Right lobe of liver (tissue), 4 donors: ENCODE measurements around the gene ZMYND10.

Experiments
- CTCF ChIP-seq, 4 donors: fragments of 200-600 bp in 3 of 4; fragments of 450-650 bp in 1 of 4; IDR thresholded peaks; one replicate each; pipeline versions ENCODE4 v1.5.1 to v1.8.0; 2016 to 2022; ENCODE audit warnings: antibody characterized with exemption in 4 of 4, mild to moderate bottlenecking in 2 of 4
- POLR2A ChIP-seq: fragments of 450-650 bp; IDR thresholded peaks from one replicate; pipeline ENCODE4 v1.6.1; 2017; ENCODE audit warnings: antibody characterized with exemption, mild to moderate bottlenecking
- donor health status: DM: no; HTN: no; CAD: no.
- donor health status: DM: no; HTN: no; CAD: no.
- donor health status: DM: no; HTN: yes; CAD: no.

- peak; percentile 28 to 42 (median 34) for TF ChIP-seq CTCF (IDR thresholded peaks at IDR 0.05)
- peak; percentile 75 for TF ChIP-seq POLR2A
These were observed 42.3 kb downstream of the ZMYND10 start, which contains the start of gene HYAL1 for GRCh38 chr3:50303013-50303815.
